SK-N-SH treated with all-trans-retinoic acid at 6 μM for 48 hours (cell line): ENCODE measurements around the gene NUP210.

Experiments used
- ATAC-seq: fragments of 200-7000 bp; cut with Tn5 transposase; 3 replicates; pipeline ENCODE4 v1.9.1; 2020; ENCODE audit warnings: mild to moderate bottlenecking, moderate library complexity
- ARNTL ChIP-seq: fragments of 450-650 bp; formaldehyde crosslinking; IDR thresholded peaks from 2 replicates; pipeline ENCODE4 v1.5.0; 2020; ENCODE audit warnings: low read depth, mild to moderate bottlenecking, moderate library complexity, borderline replicate concordance
- BACH2 ChIP-seq: fragments of 250-450 bp; sonication (Bioruptor Pico); IDR thresholded peaks from 2 replicates; pipeline ENCODE4 v1.9.0; 2021; ENCODE audit warnings: mild to moderate bottlenecking, borderline replicate concordance
- CSDC2 ChIP-seq: fragments of 250-450 bp; sonication (Bioruptor Pico); IDR thresholded peaks from 2 replicates; pipeline ENCODE4 v1.5.0; 2020; ENCODE audit warnings: mild to moderate bottlenecking, moderate library complexity
- ESRRG ChIP-seq: fragments of 250-450 bp; sonication (Bioruptor Pico); IDR thresholded peaks from 2 replicates; pipeline ENCODE4 v1.6.1; 2021; ENCODE audit warnings: mild to moderate bottlenecking
- GLIS3 ChIP-seq: fragments of 250-450 bp; sonication (Bioruptor Pico); IDR thresholded peaks from 2 replicates; pipeline ENCODE4 v1.5.0; 2020; ENCODE audit warnings: mild to moderate bottlenecking, moderate library complexity
- ISL1 ChIP-seq: fragments of 250-450 bp; sonication (Bioruptor Pico); IDR thresholded peaks from 2 replicates; pipeline ENCODE4 v2.1.2; 2022; ENCODE audit warnings: mild to moderate bottlenecking, moderate library complexity
- PPARA ChIP-seq: fragments of 250-450 bp; sonication (Bioruptor Pico); IDR thresholded peaks from 2 replicates; pipeline ENCODE4 v1.5.0; 2020; ENCODE audit warnings: mild to moderate bottlenecking, borderline replicate concordance
- RARB ChIP-seq: fragments of 250-450 bp; sonication (Bioruptor Pico); IDR thresholded peaks from 2 replicates; pipeline ENCODE4 v1.8.0; 2021; ENCODE audit warnings: mild to moderate bottlenecking, moderate library complexity
- SNAI2 ChIP-seq: fragments of 250-450 bp; sonication (Bioruptor Pico); IDR thresholded peaks from 2 replicates; pipeline ENCODE4 v1.5.0; 2020; ENCODE audit warnings: mild to moderate bottlenecking, moderate library complexity
- TCF4 ChIP-seq: fragments of 250-450 bp; sonication (Bioruptor Pico); IDR thresholded peaks from 2 replicates; pipeline ENCODE4 v1.8.0; 2021; ENCODE audit warnings: mild to moderate bottlenecking, moderate library complexity, borderline replicate concordance
- TOX ChIP-seq: fragments of 250-450 bp; sonication (Bioruptor Pico); IDR thresholded peaks from 2 replicates; pipeline ENCODE4 v1.8.0; 2021; ENCODE audit warnings: mild to moderate bottlenecking, moderate library complexity, borderline replicate concordance
- ZC3H10 ChIP-seq: fragments of 250-450 bp; sonication (Bioruptor Pico); IDR thresholded peaks from 2 replicates; pipeline ENCODE4 v1.5.1; 2021; ENCODE audit warnings: mild to moderate bottlenecking, moderate library complexity
- ZFP3 ChIP-seq: fragments of 250-450 bp; sonication (Bioruptor Pico); IDR thresholded peaks from 2 replicates; pipeline ENCODE4 v1.5.0; 2020; ENCODE audit warnings: mild to moderate bottlenecking, moderate library complexity
- ZFP30 ChIP-seq: fragments of 450-650 bp; formaldehyde crosslinking; IDR thresholded peaks from 2 replicates; pipeline ENCODE4 v1.5.0; 2022; ENCODE audit warnings: mild to moderate bottlenecking, moderate library complexity
- ZNF565 ChIP-seq: fragments of 450-650 bp; formaldehyde crosslinking; conservative IDR thresholded peaks from 2 replicates; pipeline ENCODE4 v1.5.0; 2020; ENCODE audit warnings: low read depth, mild to moderate bottlenecking, moderate library complexity
- ZNF70 ChIP-seq: fragments of 450-650 bp; formaldehyde crosslinking; IDR thresholded peaks from 2 replicates; pipeline ENCODE4 v1.5.0; 2020; ENCODE audit warnings: mild to moderate bottlenecking, moderate library complexity
- ZNF8 ChIP-seq: fragments of 450-650 bp; formaldehyde crosslinking; IDR thresholded peaks from 2 replicates; pipeline ENCODE4 v1.5.0; 2020; ENCODE audit warnings: mild to moderate bottlenecking, moderate library complexity
- TF ChIP-seq, protein P1 (sequence below): fragments of 250-450 bp; sonication (Bioruptor Pico); IDR thresholded peaks from 2 replicates; pipeline ENCODE4 v1.5.1; 2021; ENCODE audit warnings: mild to moderate bottlenecking, moderate library complexity
- TF ChIP-seq, protein P2 (sequence below): fragments of 250-450 bp; sonication (Bioruptor Pico); IDR thresholded peaks from 2 replicates; pipeline ENCODE4 v1.5.0; 2020; ENCODE audit warnings: mild to moderate bottlenecking, moderate library complexity
- TF ChIP-seq, protein P3 (sequence below): fragments of 250-450 bp; sonication (Bioruptor Pico); IDR thresholded peaks from 2 replicates; pipeline ENCODE4 v1.8.0; 2021; ENCODE audit warnings: low read depth, mild to moderate bottlenecking, moderate library complexity, borderline replicate concordance
- TF ChIP-seq, protein P4 (sequence below): fragments of 250-450 bp; sonication (Bioruptor Pico); IDR thresholded peaks from 2 replicates; pipeline ENCODE4 v1.8.0; 2020; ENCODE audit warnings: mild to moderate bottlenecking, moderate library complexity, borderline replicate concordance
- TF ChIP-seq, protein P5 (sequence below): fragments of 250-450 bp; sonication (Bioruptor Pico); IDR thresholded peaks from 2 replicates; pipeline ENCODE4 v1.5.1; 2020; ENCODE audit warnings: low read depth, mild to moderate bottlenecking, moderate library complexity

NUP210 gene

DNA sequence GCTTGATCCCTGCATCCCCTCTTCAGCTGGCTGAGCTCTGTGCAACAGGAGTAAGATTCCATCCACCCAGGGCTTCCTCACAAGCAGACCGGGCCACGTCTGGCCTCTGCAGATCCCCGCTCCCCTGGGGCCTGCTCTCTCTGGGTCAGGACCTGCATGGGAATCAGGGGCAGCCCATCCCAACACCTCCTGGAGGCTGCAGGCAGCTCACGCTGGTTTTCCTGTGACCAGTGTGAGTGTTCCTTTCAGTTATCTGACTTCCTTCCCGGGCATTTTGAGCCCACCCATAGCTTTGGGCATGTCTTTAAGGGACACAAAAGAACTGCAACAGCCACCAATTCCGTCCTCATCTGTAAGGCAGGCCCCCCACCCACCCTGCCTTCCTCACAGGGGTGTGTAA lies 16.3 kb downstream of the NUP210 start (continued):
- TF ChIP-seq, protein P1, sequence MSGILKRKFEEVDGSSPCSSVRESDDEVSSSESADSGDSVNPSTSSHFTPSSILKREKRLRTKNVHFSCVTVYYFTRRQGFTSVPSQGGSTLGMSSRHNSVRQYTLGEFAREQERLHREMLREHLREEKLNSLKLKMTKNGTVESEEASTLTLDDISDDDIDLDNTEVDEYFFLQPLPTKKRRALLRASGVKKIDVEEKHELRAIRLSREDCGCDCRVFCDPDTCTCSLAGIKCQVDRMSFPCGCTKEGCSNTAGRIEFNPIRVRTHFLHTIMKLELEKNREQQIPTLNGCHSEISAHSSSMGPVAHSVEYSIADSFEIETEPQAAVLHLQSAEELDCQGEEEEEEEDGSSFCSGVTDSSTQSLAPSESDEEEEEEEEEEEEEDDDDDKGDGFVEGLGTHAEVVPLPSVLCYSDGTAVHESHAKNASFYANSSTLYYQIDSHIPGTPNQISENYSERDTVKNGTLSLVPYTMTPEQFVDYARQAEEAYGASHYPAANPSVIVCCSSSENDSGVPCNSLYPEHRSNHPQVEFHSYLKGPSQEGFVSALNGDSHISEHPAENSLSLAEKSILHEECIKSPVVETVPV (CRISPR knock-in tag), result no peak
- TF ChIP-seq, all 23 proteins: peak for 0

DNA sequence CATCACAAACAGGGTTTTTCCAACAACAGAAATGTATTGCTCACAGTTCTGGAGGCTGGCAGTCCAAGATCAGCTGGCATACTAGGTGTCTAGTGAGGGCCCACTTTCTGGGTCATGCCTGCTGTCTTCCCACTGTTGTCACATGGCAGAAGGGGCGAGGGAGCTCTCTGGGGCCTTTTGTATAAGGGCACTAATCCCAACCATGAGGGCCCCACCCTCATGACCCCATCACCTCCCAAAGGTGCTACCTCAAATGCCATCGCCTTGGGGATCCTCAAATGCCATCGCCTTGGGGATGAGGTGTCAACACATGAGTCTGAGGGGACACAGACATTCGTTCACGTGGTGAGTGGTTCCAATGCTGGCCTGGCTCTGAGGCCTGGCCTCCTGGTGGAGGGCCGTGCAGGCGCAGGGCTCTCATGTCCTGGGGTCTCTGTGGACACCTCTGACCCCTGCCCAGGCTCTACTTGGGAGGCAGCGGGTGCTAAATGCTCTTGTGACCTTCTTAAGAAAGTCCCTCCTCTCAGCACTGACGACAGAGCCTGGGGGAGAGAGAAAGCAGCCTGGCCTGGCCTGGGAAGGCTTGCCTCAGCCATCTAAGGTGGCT lies 16.8 kb downstream of the NUP210 start:
- TF ChIP-seq BACH2, result no peak
- TF ChIP-seq RARB, result no peak
- no peak for TF ChIP-seq ARNTL (CRISPR knock-in tag)
- TF ChIP-seq ZFP30 (CRISPR knock-in tag), result no peak
- TF ChIP-seq PPARA (CRISPR knock-in tag), result no peak
- TF ChIP-seq, protein P2, sequence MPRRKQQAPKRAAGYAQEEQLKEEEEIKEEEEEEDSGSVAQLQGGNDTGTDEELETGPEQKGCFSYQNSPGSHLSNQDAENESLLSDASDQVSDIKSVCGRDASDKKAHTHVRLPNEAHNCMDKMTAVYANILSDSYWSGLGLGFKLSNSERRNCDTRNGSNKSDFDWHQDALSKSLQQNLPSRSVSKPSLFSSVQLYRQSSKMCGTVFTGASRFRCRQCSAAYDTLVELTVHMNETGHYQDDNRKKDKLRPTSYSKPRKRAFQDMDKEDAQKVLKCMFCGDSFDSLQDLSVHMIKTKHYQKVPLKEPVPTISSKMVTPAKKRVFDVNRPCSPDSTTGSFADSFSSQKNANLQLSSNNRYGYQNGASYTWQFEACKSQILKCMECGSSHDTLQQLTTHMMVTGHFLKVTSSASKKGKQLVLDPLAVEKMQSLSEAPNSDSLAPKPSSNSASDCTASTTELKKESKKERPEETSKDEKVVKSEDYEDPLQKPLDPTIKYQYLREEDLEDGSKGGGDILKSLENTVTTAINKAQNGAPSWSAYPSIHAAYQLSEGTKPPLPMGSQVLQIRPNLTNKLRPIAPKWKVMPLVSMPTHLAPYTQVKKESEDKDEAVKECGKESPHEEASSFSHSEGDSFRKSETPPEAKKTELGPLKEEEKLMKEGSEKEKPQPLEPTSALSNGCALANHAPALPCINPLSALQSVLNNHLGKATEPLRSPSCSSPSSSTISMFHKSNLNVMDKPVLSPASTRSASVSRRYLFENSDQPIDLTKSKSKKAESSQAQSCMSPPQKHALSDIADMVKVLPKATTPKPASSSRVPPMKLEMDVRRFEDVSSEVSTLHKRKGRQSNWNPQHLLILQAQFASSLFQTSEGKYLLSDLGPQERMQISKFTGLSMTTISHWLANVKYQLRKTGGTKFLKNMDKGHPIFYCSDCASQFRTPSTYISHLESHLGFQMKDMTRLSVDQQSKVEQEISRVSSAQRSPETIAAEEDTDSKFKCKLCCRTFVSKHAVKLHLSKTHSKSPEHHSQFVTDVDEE, result no peak
- TF ChIP-seq, protein P3, sequence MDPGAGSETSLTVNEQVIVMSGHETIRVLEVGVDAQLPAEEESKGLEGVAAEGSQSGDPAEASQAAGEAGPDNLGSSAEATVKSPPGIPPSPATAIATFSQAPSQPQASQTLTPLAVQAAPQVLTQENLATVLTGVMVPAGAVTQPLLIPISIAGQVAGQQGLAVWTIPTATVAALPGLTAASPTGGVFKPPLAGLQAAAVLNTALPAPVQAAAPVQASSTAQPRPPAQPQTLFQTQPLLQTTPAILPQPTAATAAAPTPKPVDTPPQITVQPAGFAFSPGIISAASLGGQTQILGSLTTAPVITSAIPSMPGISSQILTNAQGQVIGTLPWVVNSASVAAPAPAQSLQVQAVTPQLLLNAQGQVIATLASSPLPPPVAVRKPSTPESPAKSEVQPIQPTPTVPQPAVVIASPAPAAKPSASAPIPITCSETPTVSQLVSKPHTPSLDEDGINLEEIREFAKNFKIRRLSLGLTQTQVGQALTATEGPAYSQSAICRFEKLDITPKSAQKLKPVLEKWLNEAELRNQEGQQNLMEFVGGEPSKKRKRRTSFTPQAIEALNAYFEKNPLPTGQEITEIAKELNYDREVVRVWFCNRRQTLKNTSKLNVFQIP, result no peak
- TF ChIP-seq ZFP3 (CRISPR knock-in tag), result no peak
- TF ChIP-seq ZNF565 (CRISPR knock-in tag), result no peak
- no peak for TF ChIP-seq SNAI2 (CRISPR knock-in tag)
- TF ChIP-seq ZNF70 (CRISPR knock-in tag), result no peak
- TF ChIP-seq ESRRG, result no peak
- TF ChIP-seq, protein P4, sequence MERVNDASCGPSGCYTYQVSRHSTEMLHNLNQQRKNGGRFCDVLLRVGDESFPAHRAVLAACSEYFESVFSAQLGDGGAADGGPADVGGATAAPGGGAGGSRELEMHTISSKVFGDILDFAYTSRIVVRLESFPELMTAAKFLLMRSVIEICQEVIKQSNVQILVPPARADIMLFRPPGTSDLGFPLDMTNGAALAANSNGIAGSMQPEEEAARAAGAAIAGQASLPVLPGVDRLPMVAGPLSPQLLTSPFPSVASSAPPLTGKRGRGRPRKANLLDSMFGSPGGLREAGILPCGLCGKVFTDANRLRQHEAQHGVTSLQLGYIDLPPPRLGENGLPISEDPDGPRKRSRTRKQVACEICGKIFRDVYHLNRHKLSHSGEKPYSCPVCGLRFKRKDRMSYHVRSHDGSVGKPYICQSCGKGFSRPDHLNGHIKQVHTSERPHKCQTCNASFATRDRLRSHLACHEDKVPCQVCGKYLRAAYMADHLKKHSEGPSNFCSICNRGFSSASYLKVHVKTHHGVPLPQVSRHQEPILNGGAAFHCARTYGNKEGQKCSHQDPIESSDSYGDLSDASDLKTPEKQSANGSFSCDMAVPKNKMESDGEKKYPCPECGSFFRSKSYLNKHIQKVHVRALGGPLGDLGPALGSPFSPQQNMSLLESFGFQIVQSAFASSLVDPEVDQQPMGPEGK (CRISPR knock-in tag), result no peak
- TF ChIP-seq ZNF8 (CRISPR knock-in tag), result no peak
- TF ChIP-seq, protein P5, sequence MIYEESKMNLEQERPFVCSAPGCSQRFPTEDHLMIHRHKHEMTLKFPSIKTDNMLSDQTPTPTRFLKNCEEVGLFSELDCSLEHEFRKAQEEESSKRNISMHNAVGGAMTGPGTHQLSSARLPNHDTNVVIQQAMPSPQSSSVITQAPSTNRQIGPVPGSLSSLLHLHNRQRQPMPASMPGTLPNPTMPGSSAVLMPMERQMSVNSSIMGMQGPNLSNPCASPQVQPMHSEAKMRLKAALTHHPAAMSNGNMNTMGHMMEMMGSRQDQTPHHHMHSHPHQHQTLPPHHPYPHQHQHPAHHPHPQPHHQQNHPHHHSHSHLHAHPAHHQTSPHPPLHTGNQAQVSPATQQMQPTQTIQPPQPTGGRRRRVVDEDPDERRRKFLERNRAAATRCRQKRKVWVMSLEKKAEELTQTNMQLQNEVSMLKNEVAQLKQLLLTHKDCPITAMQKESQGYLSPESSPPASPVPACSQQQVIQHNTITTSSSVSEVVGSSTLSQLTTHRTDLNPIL (CRISPR knock-in tag), result no peak
- no peak for TF ChIP-seq CSDC2 (CRISPR knock-in tag)
- no peak for TF ChIP-seq ISL1 (CRISPR knock-in tag)
- no peak for TF ChIP-seq TCF4 (CRISPR knock-in tag)
- no peak for ATAC-seq

DNA sequence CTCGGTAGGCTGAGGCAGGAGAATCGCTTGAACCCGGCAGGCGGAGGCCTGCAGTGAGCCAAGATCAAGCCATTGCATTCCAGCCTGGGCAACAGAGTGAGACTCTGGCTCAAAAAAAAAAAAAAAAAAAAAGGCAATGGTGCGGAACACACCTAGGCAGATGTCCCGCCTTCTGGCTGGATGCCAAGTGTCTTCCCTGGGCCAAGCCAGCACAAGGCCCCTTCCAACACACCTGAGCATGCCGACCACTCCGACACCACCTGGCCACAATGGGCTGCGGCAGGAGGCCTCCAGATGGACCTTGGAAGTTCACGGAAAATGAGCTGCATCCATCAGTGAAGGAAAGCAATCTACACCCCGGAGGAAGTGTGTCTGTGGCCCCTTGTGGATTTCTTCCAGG lies 19.0 kb downstream of the NUP210 start:
- no peak for ATAC-seq
- no peak for TF ChIP-seq TOX (CRISPR knock-in tag)
- no peak for TF ChIP-seq RARB
- TF ChIP-seq, protein P1 (CRISPR knock-in tag), result no peak
- no peak for TF ChIP-seq ZNF8 (CRISPR knock-in tag)
- TF ChIP-seq, protein P5 (CRISPR knock-in tag), result no peak
- TF ChIP-seq SNAI2 (CRISPR knock-in tag), result no peak
- TF ChIP-seq, protein P3, result no peak
- TF ChIP-seq ARNTL (CRISPR knock-in tag), result no peak
- TF ChIP-seq ZNF565 (CRISPR knock-in tag), result no peak
- TF ChIP-seq ZFP30 (CRISPR knock-in tag), result no peak
- no peak for TF ChIP-seq CSDC2 (CRISPR knock-in tag)
- no peak for TF ChIP-seq BACH2
- no peak for TF ChIP-seq ZFP3 (CRISPR knock-in tag)
- no peak for TF ChIP-seq GLIS3 (CRISPR knock-in tag)
- no peak for TF ChIP-seq ZC3H10 (CRISPR knock-in tag)
